GM18520 (cell line): ENCODE measurements around the gene ZNF750.

Experiments
- ATAC-seq: cut with Tn5 transposase; IDR thresholded peaks from one replicate; pipeline ENCODE4 v1.9.1; 2021; ENCODE audit not compliant: unreplicated experiment

The ZNF750 gene

DNA sequence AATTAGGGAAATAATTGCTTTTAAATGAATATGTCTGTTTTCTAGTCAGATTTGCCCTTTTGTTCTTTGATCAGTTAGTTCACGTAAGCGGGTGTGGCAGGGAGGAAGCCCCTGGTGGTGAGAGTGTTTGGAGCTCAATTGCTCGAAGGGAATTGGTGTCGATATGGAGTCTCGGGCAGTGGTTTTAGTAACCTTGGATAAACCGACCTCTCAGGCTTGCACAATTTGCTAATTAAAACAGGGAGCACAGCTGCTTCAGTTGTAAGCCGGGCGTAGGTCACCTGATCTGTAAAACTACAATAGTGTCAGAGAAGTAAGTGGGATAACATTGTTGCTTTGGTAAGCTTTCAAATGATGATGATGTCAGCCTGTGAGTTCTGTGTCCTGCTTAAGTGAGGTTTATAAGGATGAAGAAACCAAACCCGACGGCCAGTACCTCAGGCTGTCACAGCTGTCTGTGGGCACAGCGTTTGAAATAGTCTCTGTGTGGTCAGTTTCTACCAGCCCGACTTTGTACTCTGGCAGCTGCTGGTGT lies 2.9 kb downstream of the ZNF750 start:
- no peak for ATAC-seq

DNA sequence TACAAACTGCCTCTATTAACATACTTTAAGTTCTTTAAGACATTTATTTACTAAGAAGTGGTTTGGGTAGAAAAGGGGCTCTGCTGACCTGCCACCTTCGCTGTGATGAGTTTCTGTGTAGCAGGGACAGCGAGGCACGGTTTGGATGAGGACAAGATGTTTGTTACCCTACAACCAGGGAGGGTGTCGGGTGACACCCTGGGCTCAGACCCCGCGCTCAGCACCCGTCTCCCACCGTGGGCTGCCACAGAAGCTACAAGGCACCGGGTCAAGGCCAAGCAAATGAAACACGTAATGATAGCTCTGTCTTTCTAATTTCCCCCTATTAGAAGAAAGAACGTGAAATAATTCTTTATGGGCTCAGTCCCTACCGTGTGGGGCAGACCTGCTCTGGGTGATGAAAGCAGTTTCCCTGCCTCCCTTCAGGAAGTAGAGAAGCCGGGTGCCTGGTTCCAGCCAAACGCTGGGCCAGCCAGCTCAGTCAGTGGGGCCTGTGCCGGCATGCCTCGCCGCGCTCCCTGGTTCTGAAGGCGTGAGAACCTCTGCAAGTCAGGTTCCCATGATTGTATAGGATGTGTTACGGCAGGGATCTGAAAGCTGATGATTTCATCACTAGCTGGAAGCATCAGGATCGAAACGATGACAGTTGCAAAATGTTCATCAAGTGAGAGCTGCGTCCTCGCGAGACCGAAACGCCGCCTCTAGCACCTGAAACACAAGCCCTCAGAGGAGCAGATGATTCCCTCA lies 3.9 kb downstream of the ZNF750 start:
- ATAC-seq = no peak

DNA sequence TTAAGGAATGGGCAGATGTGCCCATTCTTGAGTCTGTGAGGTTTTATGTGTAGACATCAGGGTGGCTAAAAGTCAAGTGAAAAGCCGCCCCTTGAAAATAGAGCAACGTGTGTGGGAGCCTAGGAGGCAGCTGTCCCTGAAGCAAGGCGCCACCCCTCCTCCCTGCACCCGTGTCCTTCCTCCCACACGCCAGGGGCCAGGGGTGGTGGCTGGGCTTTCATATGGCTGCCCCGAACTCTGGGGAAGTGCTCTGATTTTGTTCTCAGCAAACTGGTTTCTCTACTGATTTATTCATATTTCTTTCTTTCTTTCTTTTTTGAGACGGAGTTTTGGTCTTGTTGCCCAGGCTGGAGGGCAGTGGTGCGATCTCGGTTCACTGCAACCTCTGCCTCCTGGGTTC lies 4.7 kb downstream of the ZNF750 start:
- ATAC-seq = no peak

DNA sequence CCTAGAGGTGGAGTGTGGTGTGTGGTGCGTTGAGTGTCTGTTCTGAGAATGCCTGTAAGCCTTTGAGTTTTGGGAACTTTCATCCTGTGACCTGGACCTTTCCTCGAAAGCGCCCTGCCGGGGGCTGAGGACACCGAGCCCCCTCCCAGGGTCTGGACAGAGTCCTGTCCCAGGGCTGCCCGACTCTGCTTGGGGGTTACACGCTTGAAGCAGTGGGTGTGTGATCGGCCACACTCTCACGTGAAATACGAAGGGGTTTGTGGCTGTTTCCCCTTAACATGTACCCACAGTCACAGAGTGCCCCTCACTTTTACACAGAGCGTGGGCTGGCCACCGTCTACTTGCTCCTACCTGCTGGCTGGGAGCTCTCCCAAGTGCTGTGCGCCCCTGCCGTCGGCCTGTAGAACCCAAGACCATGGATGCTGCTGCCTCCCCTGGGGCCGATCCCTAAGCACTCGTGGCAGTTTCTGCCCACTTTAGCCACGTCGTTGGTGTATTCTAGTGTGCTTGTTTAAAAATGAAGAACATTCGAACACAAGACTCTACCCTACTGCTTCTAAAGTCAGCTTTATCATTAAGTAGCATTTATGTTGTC lies 6.8 kb downstream of the ZNF750 start:
- no peak for ATAC-seq

DNA sequence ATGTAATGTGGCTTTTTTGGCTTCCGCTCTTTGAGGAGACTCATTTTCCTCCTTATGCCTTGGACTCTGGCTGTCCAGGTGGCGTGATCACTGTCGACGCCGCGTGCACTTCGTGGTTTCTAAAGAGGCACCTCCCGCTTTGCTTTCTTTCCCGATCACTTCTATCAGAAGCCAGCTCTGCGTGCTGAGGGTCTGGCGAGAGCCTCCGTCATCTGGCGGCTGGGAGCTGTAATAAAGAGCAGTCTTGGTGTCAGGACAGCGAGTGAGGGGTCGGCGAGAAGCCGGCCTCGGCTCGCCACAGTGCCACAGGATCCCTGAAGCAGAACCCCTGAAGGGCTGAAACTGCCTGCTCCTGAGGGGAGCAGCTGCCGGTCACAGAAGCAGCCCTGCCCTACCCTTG lies 7.4 kb downstream of the ZNF750 start:
- no peak for ATAC-seq

DNA sequence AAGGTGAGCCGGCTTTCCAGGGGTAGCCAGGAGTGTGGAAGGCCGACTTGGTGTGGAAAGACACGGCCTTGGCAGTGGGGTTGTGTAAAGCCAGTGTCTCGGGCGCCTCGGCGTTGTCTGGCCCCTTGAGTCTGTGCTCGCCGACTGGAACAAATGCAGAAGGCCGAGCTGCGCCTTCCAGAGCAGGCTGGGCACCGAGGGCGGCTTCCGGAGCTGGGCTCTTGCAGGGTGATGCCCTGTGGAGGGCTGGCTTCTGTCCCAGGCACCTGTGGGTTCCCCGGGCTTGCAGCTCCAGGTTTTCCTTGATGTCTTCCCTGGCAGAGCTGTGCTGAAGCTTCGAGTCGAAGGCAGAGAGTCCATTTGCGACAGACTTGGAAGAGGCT lies 8.0 kb downstream of the ZNF750 start:
- no peak for ATAC-seq

DNA sequence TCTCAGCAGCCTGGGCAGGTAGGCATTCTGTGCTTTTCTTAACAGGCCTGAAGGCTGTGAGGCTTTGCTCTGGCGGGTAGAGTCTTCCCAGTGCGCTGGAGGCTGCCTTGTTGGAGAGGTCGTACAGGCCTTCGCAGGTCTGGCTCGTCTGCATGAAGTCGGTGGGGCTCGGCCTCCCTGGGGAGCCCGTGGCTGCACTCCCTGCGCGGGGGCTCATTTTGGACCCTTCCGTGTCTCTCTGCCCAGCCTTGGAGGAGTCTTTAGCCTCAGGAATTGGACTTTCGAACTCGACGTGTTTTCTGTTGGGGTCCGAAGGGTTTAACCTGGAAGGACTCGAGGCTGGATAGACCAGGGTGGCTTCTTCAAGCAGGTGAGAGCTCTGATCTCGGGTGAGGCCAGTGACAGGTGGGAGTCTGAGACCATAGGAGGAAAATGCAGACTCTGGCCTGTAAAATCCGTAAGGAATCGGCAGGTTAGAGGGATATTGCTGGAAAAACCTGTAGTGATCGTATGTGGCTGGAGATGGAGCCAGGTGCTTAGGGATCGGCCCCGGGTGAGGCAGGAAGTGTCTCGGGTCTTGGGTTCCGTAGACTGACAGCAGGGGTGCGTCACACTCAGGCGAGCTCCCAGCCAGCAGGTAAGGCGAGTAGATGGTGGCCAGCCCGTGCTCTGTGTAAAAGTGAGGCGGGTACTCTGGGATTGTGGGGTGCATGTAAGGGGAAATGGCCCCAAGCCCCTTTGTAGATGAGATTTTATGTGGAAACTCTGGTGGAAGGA lies 8.6 kb downstream of the ZNF750 start:
- no peak for ATAC-seq

DNA sequence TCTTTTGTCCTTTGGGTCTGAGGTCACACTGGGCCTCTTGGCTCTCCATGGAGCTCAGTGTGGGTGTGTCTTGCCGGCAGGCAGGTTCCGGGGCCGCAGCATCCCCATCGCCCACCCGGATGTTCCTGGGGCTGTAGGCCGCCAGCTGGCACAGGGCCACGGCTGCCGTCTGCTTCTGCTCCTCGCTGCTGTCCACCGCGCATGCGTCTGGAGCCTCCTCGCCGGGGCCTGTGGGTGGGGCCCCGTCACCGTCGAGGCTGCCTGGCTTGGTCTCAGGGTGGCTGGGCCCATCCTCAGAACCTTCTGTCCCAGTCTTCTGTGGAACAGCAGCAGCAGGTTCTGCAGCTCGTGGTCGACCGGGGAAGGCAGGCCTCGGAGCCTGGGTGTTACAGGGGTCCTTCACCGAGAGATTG lies 9.6 kb downstream of the ZNF750 start:
- no peak for ATAC-seq

DNA sequence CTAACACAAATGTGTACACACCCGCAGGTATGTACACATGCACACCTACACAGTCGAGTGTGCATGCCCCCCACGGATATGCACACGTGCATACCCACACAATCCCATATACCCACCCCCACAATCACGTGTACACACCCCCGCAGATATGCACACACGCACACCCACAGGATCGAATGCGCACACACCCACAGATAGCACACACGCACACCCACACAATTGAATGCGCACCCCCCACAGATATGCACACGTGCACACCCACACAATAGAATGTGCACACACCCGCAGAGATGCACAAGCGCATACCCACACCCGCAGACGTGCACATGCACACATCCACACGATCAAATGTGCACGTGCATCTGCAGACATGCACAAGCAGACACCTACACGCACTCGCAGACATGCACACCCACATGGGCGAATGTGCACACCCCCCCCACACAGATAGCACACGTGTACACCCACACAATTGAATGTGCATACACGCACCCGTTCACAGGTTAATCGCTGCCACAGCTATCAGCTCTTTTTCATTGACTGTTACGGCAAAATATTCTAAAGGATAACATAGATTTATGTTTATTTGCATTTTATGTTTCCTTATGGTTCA lies 10.8 kb downstream of the ZNF750 start:
- ATAC-seq = no peak

DNA sequence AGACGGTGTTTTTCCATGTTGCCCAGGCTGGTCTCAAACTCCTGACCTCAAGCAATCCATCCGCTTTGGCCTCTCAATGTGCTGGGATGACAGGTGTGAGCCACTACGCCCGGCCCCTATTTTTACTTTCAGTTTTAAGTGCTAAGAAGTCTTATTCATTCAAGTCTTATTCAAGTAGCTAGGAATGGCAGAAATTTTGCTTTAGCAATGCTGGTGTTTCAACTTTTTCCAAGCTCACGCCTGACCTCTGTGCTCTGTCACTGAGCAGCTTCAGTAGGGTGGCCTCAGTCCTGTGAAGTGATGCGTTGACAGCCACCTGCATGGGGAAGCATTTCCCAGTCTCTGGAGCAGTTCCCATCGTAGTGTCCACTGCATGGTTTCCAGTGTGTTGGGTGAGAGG lies 12.9 kb downstream of the ZNF750 start:
- no peak for ATAC-seq

DNA sequence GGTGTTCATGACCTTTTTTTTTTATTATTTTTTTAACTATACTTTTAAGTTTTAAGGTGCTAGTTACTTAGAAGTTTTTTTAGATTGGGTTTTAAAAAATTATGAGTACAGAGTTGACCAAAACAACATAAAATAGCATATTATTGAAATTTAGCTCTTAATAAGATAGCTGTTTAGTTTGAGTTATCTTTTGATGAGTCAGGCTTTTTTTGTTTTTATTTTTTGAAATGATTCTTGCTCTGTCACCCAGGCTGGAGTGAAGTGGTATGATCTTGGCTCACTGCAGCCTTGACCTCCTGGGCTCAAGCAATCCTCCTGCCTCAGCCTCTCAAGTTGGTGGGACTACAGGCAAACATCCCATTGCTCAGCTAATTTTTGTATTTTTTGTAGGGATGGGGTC lies 13.6 kb downstream of the ZNF750 start:
- ATAC-seq = no peak

DNA sequence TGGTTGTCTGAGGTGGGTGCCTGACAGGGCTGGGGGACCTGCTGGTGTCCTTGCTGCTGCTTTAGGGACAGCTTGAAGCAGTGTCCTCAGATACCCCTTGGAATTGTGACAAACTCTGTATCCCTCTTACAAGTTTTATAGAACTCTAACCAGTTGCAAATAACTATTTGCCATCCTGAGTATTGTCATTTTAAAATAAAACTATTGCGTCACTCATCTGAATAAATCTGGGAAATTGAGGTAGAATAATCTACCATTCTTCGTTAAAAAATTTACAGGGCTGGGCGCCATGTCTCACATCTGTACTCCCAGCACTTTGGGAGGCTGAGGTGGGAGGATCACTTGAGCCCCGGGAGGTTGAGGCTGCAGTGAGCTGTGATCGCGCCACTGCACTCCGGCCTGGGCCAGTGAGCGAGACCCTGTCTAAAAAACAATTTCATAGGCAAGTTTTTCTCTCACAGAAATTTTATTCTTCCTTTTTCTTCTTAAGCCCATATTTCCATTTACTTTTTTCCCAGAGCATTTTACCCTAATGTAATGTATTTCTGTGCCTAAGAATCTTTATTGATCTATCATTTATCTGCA lies 14.2 kb downstream of the ZNF750 start:
- no peak for ATAC-seq

DNA sequence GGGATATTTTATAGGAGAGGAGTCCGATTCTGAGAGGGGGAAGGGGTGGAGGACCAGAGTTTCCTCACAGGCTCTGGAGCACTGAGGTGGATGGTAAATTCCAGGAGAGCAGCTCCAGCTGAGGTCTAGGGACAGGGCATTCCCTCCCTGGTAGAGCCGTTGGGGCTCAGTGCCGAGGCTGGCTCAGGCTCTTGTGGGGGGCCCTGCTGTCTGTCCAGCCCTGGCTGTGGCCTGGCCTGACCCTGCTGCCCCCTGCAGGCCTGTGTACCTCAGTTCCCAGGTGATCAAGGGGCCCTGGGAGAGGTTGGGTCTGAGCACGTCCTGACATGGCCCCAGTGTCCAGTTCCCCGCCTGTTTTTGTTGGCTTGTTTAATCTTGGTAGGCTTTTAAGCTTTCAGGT lies 16.8 kb downstream of the ZNF750 start:
- ATAC-seq = no peak

DNA sequence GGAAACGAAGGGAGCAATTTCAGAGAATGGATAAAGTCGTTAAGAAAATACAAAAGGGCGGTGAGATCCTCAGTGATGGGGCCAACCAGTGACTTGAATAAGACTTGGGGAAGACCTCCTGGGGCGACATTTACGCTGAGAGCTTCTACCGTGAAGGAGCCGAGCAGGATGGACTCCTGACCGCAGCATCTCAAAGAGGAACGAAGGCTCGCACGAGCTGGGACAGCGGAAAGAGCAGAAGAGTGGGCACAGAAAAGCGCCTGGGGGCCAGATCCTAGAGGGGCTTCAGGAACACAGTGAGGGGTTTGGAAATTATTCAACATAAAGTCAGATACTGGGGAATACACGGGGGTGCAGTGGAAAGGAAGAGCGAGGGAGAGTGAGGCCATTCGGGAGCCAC lies 17.5 kb downstream of the ZNF750 start:
- no peak for ATAC-seq

DNA sequence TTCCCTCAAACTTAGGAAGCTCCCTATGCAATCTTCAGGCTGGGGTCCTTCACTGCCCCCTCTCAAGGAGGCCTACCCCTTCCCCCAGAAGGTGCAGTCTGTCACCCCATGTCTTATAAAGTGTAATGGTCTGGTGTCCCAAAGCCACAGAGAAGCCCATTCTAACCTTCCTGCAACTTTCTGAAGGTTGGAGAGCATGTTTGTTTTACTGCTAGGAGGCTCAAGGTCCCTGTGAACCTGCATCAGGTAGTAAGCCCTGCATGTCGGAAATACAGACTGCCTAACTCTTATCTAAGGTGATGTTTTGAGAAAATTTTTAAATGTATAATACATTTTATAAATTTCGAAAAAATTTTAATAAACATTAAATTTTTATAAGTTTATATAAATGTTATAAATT lies 18.3 kb downstream of the ZNF750 start:
- ATAC-seq = no peak

DNA sequence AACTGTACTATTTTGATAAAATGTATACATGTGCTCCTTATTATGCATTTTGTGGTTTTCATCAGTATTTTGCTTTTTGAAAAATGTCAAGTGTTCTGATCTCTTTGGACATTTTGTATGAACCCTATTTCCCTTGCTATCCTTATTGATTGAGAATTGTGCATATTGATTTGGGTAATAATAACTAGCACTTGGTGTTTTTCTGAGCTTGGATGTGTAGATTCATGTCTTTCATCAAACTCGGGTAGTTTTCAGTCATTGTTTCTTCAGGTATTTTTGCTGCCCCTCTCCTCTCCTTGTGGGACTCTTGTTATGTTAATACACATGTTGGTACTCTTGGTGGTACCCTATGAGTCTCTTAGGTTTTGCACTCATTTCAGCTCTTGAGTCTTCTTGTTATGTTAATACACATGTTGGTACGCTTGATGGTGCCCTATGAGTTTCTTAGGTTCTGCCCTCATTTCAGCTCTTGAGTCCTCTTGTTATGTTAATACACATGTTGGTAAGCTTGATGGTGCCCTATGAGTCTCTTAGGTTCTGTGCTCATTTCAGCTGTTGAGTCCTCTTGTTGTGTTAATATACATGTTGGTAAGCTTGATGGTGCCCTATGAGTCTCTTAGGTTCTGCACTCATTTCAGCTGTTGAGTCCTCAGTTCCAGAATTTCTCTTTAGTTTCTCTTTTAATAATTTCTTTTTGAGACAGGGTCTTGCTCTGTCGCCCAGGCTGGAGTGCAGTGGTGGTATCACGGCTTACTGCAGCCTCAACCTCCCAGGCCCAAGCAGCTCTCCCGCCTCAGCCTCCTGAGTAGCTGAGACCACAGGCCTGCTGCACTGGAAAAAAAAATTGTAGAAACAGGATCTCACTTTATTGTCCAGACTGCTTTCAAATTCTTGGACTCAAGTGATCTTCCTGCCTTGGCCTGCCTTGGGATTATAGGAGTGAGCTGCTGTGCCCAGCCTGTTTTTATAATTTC lies 19.3 kb downstream of the ZNF750 start:
- ATAC-seq = no peak

DNA sequence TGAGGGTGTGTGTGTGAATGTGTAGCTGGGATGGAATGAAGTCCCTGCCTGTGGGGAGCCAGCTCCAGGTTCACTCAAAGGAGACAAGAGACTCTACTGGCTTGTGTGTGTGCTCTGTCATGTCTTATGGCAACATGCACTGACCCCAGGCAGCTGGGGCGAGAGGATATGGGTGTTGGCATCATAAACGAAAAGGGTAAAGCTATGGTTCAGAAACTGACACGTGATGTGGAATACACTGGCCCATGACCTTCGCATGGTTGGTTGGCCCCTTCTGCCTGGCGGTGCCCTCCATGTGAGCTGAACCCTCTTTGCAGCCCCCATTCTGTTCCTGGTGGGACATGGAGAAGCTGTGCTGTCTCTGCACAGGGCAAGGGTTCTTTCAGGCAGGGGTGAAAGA lies 21.9 kb downstream of the ZNF750 start:
- ATAC-seq = no peak

DNA sequence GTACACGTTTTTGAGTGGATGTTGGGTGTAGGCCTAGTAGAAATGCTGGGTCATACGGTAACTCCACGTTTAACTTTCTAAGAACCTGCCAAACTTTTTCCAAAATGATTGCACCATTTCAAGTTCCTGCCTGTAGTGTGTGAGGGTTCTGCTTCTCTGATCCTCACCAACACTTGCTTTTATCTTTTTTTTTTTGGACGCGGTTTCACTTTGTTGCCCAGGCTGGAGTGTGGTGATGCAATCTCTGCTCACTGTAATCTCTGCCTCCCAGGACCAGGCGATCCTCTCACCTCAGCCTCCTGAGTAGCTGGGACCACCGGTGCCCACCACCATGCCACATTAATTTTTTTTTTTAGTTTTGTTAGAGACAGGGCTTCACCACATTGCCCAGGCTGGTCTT lies 23.5 kb downstream of the ZNF750 start:
- no peak for ATAC-seq

DNA sequence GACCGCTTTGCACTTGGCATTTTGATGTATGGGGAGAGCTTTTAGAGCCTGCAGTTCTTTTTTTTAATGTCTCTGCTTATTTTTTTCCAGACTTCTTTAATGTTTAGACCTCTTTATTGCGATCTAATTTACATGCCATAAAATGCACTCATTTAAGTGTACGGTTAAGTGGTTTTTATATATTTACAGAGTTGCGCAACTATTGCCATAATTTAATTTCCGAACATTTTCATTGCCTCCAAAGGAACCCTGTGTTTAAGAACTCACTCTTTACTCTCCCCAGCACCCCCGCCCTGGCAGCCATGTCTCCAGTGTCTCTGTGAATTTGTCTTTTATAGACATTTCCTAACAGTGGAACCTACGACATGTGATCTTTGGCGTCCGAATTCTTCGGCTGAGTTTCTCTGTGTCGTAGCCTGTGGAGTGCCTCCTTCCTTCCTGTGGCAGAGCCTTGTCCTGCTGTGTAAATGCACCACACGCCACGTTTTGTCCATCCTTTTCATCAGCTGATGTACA lies 24.0 kb downstream of the ZNF750 start:
- ATAC-seq = no peak

DNA sequence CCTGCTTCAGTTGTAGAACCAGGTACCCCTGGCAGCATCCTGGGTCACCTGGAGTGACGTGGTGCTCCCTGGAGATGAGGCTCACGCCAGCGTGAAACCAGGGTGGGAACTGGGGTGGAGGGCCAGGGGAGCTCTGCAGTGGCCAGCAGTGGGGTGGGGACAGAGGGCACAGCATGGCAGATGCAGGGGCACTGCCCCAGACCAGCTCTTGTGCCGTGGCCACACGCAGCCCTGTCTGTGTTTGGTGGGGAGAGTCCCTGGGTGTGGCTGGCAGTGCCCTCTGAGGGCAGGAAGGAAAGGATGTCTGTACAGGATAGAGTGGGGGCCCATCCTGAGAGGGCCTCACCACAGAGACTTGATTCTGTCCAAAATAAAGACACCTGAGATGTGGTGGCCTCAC lies 24.5 kb downstream of the ZNF750 start:
- no peak for ATAC-seq
